Neural cell (in vitro differentiated cells): ENCODE data around the gene TNFAIP8L3. TPM values are rescaled to one million over a fixed set of nuclear protein-coding genes. Genes with fewer than 3 reads are reported as not detected.

Experiments used
- H2AFZ ChIP-seq: fragments of 200-600, 300-800 bp; sonication (generic), shearing (Covaris generic); 2 replicates; pipeline ENCODE4 v1.6.0; 2014; ENCODE audit warnings: low read depth, mild to moderate bottlenecking, antibody characterized with exemption, low read length, moderate library complexity
- H3F3A ChIP-seq: fragments of 200-600 bp; shearing (Covaris generic); 2 replicates; pipeline ENCODE4 v1.6.1; 2016; ENCODE audit warnings: mild to moderate bottlenecking, moderate library complexity, mixed read lengths, antibody characterized with exemption, low read length; ENCODE audit not compliant: insufficient read depth, poor library complexity, severe bottlenecking
- H3K27ac ChIP-seq: fragments of 200-600, 300-800 bp; sonication (generic), shearing (Covaris generic); 2 replicates; pipeline ENCODE4 v1.5.1; 2014; ENCODE audit warnings: mild to moderate bottlenecking, low read length, moderate library complexity
- H3K27me3 ChIP-seq: fragments of 300-800, 200-600 bp; sonication (generic), shearing (Covaris generic); 2 replicates; pipeline ENCODE4 v1.6.0; 2014; ENCODE audit warnings: mild to moderate bottlenecking, low read depth, low read length, moderate library complexity; ENCODE audit not compliant: insufficient read depth
- H3K36me3 ChIP-seq: fragments of 300-800, 200-600 bp; sonication (generic), shearing (Covaris generic); 2 replicates; pipeline ENCODE4 v1.5.1; 2014; ENCODE audit warnings: mild to moderate bottlenecking, antibody characterized with exemption, low read length, moderate library complexity; ENCODE audit not compliant: insufficient read depth
- H3K4me2 ChIP-seq: fragments of 300-800, 200-600 bp; sonication (generic), shearing (Covaris generic); 2 replicates; pipeline ENCODE4 v1.6.0; 2014; ENCODE audit warnings: mild to moderate bottlenecking, low read length
- H3K4me3 ChIP-seq: fragments of 300-800, 200-600 bp; sonication (generic), shearing (Covaris generic); 2 replicates; pipeline ENCODE4 v1.5.1; 2014; ENCODE audit warnings: mild to moderate bottlenecking, low read length, moderate library complexity
- H3K79me2 ChIP-seq: fragments of 200-600 bp; shearing (Covaris generic); replicated peaks from 2 replicates; pipeline ENCODE4 v1.6.0; 2014; ENCODE audit warnings: mild to moderate bottlenecking, low read length, moderate library complexity; ENCODE audit not compliant: insufficient read depth
- H3K9ac ChIP-seq: fragments of 300-800, 200-600 bp; sonication (generic), shearing (Covaris generic); 2 replicates; pipeline ENCODE4 v1.6.1; 2016; ENCODE audit warnings: mild to moderate bottlenecking, low read length, mixed read lengths
- H3K9me2 ChIP-seq: fragments of 200-600 bp; shearing (Covaris generic); 2 replicates; pipeline ENCODE4 v1.6.1; 2016; ENCODE audit warnings: mild to moderate bottlenecking, low read length, mixed read lengths; ENCODE audit not compliant: insufficient read depth
- H3K9me3 ChIP-seq: fragments of 200-600, 300-800 bp; sonication (generic), shearing (Covaris generic); 2 replicates; pipeline ENCODE4 v1.6.1; 2016; ENCODE audit warnings: mild to moderate bottlenecking, mixed run types, low read length, moderate library complexity, mixed read lengths
- H4K20me1 ChIP-seq: fragments of 200-600 bp; shearing (Covaris generic); 2 replicates; pipeline ENCODE4 v1.6.1; 2016; ENCODE audit warnings: mild to moderate bottlenecking, mixed run types; ENCODE audit not compliant: insufficient read depth
- EP300 ChIP-seq: fragments of 450-650 bp; conservative IDR thresholded peaks from 2 replicates; pipeline ENCODE4 v1.6.1; 2014; ENCODE audit warnings: antibody characterized with exemption, mild to moderate bottlenecking, moderate library complexity; ENCODE audit not compliant: poor library complexity, severe bottlenecking
- EZH2 ChIP-seq: fragments of 200-600, 300-800 bp; shearing (Covaris generic), sonication (generic); IDR thresholded peaks from 2 replicates; pipeline ENCODE4 v1.6.1; 2014; ENCODE audit warnings: antibody characterized with exemption, low read length, borderline replicate concordance, mild to moderate bottlenecking; ENCODE audit not compliant: insufficient read depth, poor library complexity, severe bottlenecking
- MXI1 ChIP-seq: fragments of 450-650 bp; conservative IDR thresholded peaks from 2 replicates; pipeline ENCODE4 v1.6.1; 2014; ENCODE audit warnings: antibody characterized with exemption, mild to moderate bottlenecking; ENCODE audit not compliant: poor library complexity, severe bottlenecking
- POLR2AphosphoS5 ChIP-seq: IDR thresholded peaks from 2 replicates; pipeline ENCODE4 v1.6.1; 2012
- RAD21 ChIP-seq: fragments of 450-650 bp; conservative IDR thresholded peaks from 2 replicates; pipeline ENCODE4 v1.6.1; 2014; ENCODE audit warnings: antibody characterized with exemption, mild to moderate bottlenecking, moderate library complexity
- SMC3 ChIP-seq: fragments of 450-650 bp; conservative IDR thresholded peaks from 2 replicates; pipeline ENCODE4 v1.6.1; 2014; ENCODE audit warnings: antibody characterized with exemption, mild to moderate bottlenecking, moderate library complexity; ENCODE audit not compliant: poor library complexity
- TAF1 ChIP-seq: IDR thresholded peaks from 2 replicates; pipeline ENCODE4 v1.6.1; 2012; ENCODE audit warnings: low read depth
- polyA plus RNA-seq: library from polyadenylated mRNA; depleted of rRNA; stranded (reverse); fragments of >200 nt; gene quantifications from 2 replicates; pipeline ENCODE4 v1.2.3, GENCODE V29; 2014
- TF ChIP-seq, protein P1 (sequence below): IDR thresholded peaks from 2 replicates; pipeline ENCODE4 v1.6.1; 2012; ENCODE audit warnings: borderline replicate concordance
- TF ChIP-seq, protein P2 (sequence below): fragments of 450-650 bp; IDR thresholded peaks from 2 replicates; pipeline ENCODE4 v1.5.1; 2014; ENCODE audit warnings: antibody characterized with exemption, mild to moderate bottlenecking, moderate library complexity; ENCODE audit not compliant: poor library complexity, severe bottlenecking

The TNFAIP8L3 gene
- polyA plus RNA-seq, 1 donor from 2014 or later = 0.16 TPM

- Histone ChIP-seq H2AFZ (no peak overlapping the region), H3K4me3 (no peak overlapping the region), H3K4me2 (no peak overlapping the region), H3F3A (no peaks in the 10 kb centered on the region), H4K20me1 (no peaks in the 10 kb centered on the region), H3K9ac (no peak overlapping the region), H3K9me2 (no peaks in the 10 kb centered on the region), H3K27me3 (peaks cover 30% of the 10 kb centered on the region), H3K36me3 (no peaks in the 10 kb centered on the region), H3K79me2 (no peaks in the 10 kb centered on the region), H3K9me3 (no peaks in the 10 kb centered on the region), H3K27ac (no peak overlapping the region)
- TF ChIP-seq SMC3 (no peak), MXI1 (no peak), EP300 (no peak), POLR2AphosphoS5 (no peak), RAD21 (no peak), EZH2 (no peak), TAF1 (no peak)
- TF ChIP-seq, protein P1, sequence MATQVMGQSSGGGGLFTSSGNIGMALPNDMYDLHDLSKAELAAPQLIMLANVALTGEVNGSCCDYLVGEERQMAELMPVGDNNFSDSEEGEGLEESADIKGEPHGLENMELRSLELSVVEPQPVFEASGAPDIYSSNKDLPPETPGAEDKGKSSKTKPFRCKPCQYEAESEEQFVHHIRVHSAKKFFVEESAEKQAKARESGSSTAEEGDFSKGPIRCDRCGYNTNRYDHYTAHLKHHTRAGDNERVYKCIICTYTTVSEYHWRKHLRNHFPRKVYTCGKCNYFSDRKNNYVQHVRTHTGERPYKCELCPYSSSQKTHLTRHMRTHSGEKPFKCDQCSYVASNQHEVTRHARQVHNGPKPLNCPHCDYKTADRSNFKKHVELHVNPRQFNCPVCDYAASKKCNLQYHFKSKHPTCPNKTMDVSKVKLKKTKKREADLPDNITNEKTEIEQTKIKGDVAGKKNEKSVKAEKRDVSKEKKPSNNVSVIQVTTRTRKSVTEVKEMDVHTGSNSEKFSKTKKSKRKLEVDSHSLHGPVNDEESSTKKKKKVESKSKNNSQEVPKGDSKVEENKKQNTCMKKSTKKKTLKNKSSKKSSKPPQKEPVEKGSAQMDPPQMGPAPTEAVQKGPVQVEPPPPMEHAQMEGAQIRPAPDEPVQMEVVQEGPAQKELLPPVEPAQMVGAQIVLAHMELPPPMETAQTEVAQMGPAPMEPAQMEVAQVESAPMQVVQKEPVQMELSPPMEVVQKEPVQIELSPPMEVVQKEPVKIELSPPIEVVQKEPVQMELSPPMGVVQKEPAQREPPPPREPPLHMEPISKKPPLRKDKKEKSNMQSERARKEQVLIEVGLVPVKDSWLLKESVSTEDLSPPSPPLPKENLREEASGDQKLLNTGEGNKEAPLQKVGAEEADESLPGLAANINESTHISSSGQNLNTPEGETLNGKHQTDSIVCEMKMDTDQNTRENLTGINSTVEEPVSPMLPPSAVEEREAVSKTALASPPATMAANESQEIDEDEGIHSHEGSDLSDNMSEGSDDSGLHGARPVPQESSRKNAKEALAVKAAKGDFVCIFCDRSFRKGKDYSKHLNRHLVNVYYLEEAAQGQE = no peak
- TF ChIP-seq, protein P2, sequence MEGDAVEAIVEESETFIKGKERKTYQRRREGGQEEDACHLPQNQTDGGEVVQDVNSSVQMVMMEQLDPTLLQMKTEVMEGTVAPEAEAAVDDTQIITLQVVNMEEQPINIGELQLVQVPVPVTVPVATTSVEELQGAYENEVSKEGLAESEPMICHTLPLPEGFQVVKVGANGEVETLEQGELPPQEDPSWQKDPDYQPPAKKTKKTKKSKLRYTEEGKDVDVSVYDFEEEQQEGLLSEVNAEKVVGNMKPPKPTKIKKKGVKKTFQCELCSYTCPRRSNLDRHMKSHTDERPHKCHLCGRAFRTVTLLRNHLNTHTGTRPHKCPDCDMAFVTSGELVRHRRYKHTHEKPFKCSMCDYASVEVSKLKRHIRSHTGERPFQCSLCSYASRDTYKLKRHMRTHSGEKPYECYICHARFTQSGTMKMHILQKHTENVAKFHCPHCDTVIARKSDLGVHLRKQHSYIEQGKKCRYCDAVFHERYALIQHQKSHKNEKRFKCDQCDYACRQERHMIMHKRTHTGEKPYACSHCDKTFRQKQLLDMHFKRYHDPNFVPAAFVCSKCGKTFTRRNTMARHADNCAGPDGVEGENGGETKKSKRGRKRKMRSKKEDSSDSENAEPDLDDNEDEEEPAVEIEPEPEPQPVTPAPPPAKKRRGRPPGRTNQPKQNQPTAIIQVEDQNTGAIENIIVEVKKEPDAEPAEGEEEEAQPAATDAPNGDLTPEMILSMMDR = no peak
These were observed 3.6 kb upstream of the TNFAIP8L3 start for GRCh38 chr15:51098331-51098619.

GRCh38 chr15:51097553-51098330, 3.0 kb upstream of the TNFAIP8L3 start:
- no peaks in the 10 kb centered on the region for H4K20me1 ChIP-seq
- no peak overlapping the region for H3K9ac ChIP-seq
- H3K9me2 ChIP-seq = no peaks in the 10 kb centered on the region
- no peak overlapping the region for H2AFZ ChIP-seq
- H3K27me3 ChIP-seq = peaks cover 35% of the 10 kb centered on the region
- no peaks in the 10 kb centered on the region for H3K9me3 ChIP-seq
- TF ChIP-seq SMC3 (no peak), POLR2AphosphoS5 (no peak), MXI1 (no peak), TAF1 (no peak), EP300 (no peak), RAD21 (no peak), EZH2 (no peak)
- TF ChIP-seq, protein P1 = no peak
- TF ChIP-seq, protein P2 = no peak
- no peak overlapping the region for H3K27ac ChIP-seq
- no peak overlapping the region for H3K4me3 ChIP-seq
- no peaks in the 10 kb centered on the region for H3F3A ChIP-seq
- no peaks in the 10 kb centered on the region for H3K79me2 ChIP-seq
- H3K36me3 ChIP-seq = no peaks in the 10 kb centered on the region
- H3K4me2 ChIP-seq = no peak overlapping the region
